HepG2 (cell line): ENCODE results near the gene TPTE2. TPM values are rescaled to one million over a fixed set of nuclear protein-coding genes. Genes with fewer than 3 reads are reported as not detected.
"Not testable (repeated sequence)": the region's sequence is repeated elsewhere in the genome, so short reads cannot be mapped to it uniquely, and the experiment has no call there.

ENCODE experiments used
- ATAC-seq: fragments of 200-7000 bp; cut with Tn5 transposase; 3 replicates; pipeline ENCODE4 v1.9.1; 2020; ENCODE audit warnings: mild to moderate bottlenecking, moderate library complexity
- BruUV-seq: library from RNA; stranded (reverse); fragments of 400-500 nt; replicated peaks from 2 replicates; lab custom pipeline; 2021; lab: Mats Ljungman, UMichigan
- CTCF ChIA-PET: fragments of 300-600 bp; formaldehyde crosslinking; extraction: SDS; loops from one replicate; lab custom pipeline; 2021; ENCODE audit warnings: low total read pairs, inconsistent platforms, low intra/inter-chr PET ratio; lab: Yijun Ruan, JAX
- POLR2A ChIA-PET: fragments of 350-600 bp; sonication (Branson Sonifier 250); formaldehyde crosslinking; loops from one replicate; lab custom pipeline; 2020; ENCODE audit warnings: antibody characterized with exemption, inconsistent platforms; lab: Yijun Ruan, JAX
- DNase-seq: peaks from one replicate; pipeline ENCODE4 v3.0.0-alpha.2; 2015; ENCODE audit warnings: low spot score
- FAIRE-seq: peaks from 3 replicates; lab custom pipeline; 2011; peaks lifted over from hg19 to GRCh38; lab: Jason Lieb, UNC
- H2AFZ ChIP-seq: one replicate; pipeline ENCODE4 v1.6.1; 2011; ENCODE audit warnings: low read length, inconsistent platforms
- H3K27ac ChIP-seq: fragments of 300-600 bp; 3 replicates; pipeline ENCODE4 v1.8.0; 2011; ENCODE audit warnings: mixed run types, mild to moderate bottlenecking, mixed read lengths, low read length, inconsistent platforms; ENCODE audit not compliant: insufficient read depth; ENCODE audit errors: extremely low read length
- H3K27me3 ChIP-seq, 2 experiments: fragments of 200-600 bp in 1 of 2; 2 replicates in 1 of 2; 3 replicates in 1 of 2; pipeline versions ENCODE4 v1.6.0 to v1.8.0; 2011; ENCODE audit warnings: low read length in 2 of 2, mild to moderate bottlenecking in 2 of 2, moderate library complexity in 2 of 2, inconsistent platforms in 1 of 2; ENCODE audit not compliant: insufficient read depth in 2 of 2, control insufficient read depth in 1 of 2
- H3K36me3 ChIP-seq, 2 experiments: fragments of 200-600 bp in 1 of 2; replicated peaks in 1 of 2; 2 replicates in 1 of 2; 3 replicates in 1 of 2; pipeline versions ENCODE4 v1.5.1 to v1.8.0; 2011; ENCODE audit warnings: low read length in 2 of 2, inconsistent platforms in 1 of 2; ENCODE audit not compliant: insufficient read depth in 2 of 2, control insufficient read depth in 1 of 2
- H3K4me1 ChIP-seq: 2 replicates; pipeline ENCODE4 v1.5.1; 2012; ENCODE audit warnings: low read length, inconsistent platforms; ENCODE audit not compliant: insufficient read depth
- H3K4me2 ChIP-seq: 2 replicates; pipeline ENCODE4 v1.6.0; 2011; ENCODE audit warnings: low read depth, low read length, inconsistent platforms
- H3K4me3 ChIP-seq, 3 experiments: fragments of 200-600 bp in 1 of 3; sonication (generic), shearing (Covaris generic) in 1 of 3; replicated peaks in 1 of 3; 2 replicates each; pipeline ENCODE4 v1.5.1; 2011 to 2016; ENCODE audit warnings: low read length in 3 of 3, inconsistent platforms in 2 of 3, low read depth in 2 of 3, mild to moderate bottlenecking in 2 of 3, control low read depth in 1 of 3, mixed read lengths in 1 of 3; ENCODE audit not compliant: insufficient read depth in 1 of 3
- H3K79me2 ChIP-seq: one replicate; pipeline ENCODE4 v1.6.1; 2011; ENCODE audit warnings: low read length, inconsistent platforms; ENCODE audit not compliant: insufficient read depth
- H3K9ac ChIP-seq: 2 replicates; pipeline ENCODE4 v1.6.0; 2011; ENCODE audit warnings: mild to moderate bottlenecking, low read depth, low read length, inconsistent platforms; ENCODE audit not compliant: insufficient read depth
- H3K9me3 ChIP-seq: 2 replicates; pipeline ENCODE4 v1.5.1; 2012; ENCODE audit warnings: mild to moderate bottlenecking, low read length
- H4K20me1 ChIP-seq: 2 replicates; pipeline ENCODE4 v1.6.0; 2011; ENCODE audit warnings: inconsistent platforms, mild to moderate bottlenecking, low read length, moderate library complexity; ENCODE audit not compliant: insufficient read depth
- WGBS: methylation state at CpG from one replicate; pipeline ENCODE4 v1.1.6; 2017; ENCODE audit warnings: low lambda C conversion rate; 5-methylcytosine and 5-hydroxymethylcytosine counted together
- in situ Hi-C: cut with HindIII; loops from 2 replicates; pipeline ENCODE4 v1.10.0; 2017; ENCODE audit warnings: low pct_unique_long_range_greater_than_20kb; ENCODE audit not compliant: extremely low pct_ligation_motif_present
- intact Hi-C: fragments of 100-400 bp; cut with micrococcal nuclease; formaldehyde crosslinking; loops from one replicate; pipeline ENCODE4 v1.10.0; 2022; ENCODE audit not compliant: unreplicated experiment
- polyA plus RNA-seq, 8 experiments: library from polyadenylated mRNA; depleted of rRNA in 3 of 8; stranded (reverse) in 7 of 8; unstranded in 1 of 8; fragments of >200 nt; fragmentation: Illumina TruSeq in 4 of 8; extraction: Trizol in 4 of 8; gene quantifications; 2 replicates each; pipeline versions ENCODE4 v1.2.1 to v1.2.3, GENCODE V29; 2011 to 2016; ENCODE audit warnings: low read depth in 4 of 8, missing spikeins in 1 of 8, mixed read lengths in 1 of 8; ENCODE audit not compliant: insufficient read depth in 1 of 8
- total RNA-seq, 5 experiments: library from RNA; depleted of rRNA; stranded (reverse); fragments of >200 nt; fragmentation: Illumina TruSeq; extraction: Trizol; gene quantifications; 2 replicates each; pipeline ENCODE4 v1.2.3, GENCODE V29; 2016; ENCODE audit warnings: low read depth in 1 of 5

The TPTE2 gene
- total and polyA plus RNA-seq, 2 of the 13 experiments (the other 11 are each of a cell fraction or from before 2014, with no cell fraction given): 0.07 TPM; not detected in 1

DNA sequence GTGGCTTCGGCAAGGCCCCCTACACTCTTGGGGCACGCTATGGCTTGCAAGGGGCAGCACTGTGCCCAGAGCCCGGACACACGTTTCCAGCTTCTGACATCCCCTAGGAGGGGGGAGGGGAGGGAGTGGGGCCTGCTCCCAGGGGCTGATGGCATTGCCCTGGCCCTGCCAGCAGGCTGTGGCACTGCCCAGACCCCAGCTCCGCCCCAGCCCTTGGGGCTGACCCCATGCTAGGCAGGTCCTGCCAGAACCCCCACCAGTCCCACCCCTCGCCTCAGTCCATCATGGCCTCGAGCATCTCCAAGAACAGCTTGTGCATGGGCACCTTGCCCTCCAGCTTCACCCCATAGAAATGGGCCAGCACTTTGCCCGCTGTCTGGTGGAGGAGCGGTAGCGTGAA lies 1.6 kb downstream of the TPTE2 start:
- H3K27me3 ChIP-seq, CTCF ChIA-PET, ATAC-seq, DNase-seq, H2AFZ ChIP-seq, H3K36me3 ChIP-seq, H3K9ac ChIP-seq, BruUV-seq, FAIRE-seq, H3K4me3 ChIP-seq, H4K20me1 ChIP-seq, POLR2A ChIA-PET, intact Hi-C loops, H3K27ac ChIP-seq, H3K79me2 ChIP-seq, H3K4me1 ChIP-seq, in situ Hi-C loops, H3K4me2 ChIP-seq, H3K9me3 ChIP-seq: not testable (repeated sequence)
- no CpG with 5 or more reads among the region's 10 CpGs for WGBS

GRCh38 chr13:19557287-19557686 lies 4.0 kb downstream of the TPTE2 start:
- H3K27ac ChIP-seq, H3K79me2 ChIP-seq, H2AFZ ChIP-seq, H3K4me2 ChIP-seq, DNase-seq, H3K27me3 ChIP-seq, in situ Hi-C loops, intact Hi-C loops, ATAC-seq, FAIRE-seq, POLR2A ChIA-PET, H3K4me3 ChIP-seq, H3K9me3 ChIP-seq, H3K9ac ChIP-seq, H3K4me1 ChIP-seq, CTCF ChIA-PET, BruUV-seq, H4K20me1 ChIP-seq, H3K36me3 ChIP-seq: not testable (repeated sequence)
- 0% methylated on average over 2 of the region's 4 CpGs for WGBS

- H3K36me3 ChIP-seq, H3K27ac ChIP-seq, DNase-seq, BruUV-seq, H3K4me3 ChIP-seq, H4K20me1 ChIP-seq, H3K4me1 ChIP-seq, H3K4me2 ChIP-seq, CTCF ChIA-PET, ATAC-seq, in situ Hi-C loops, FAIRE-seq, H2AFZ ChIP-seq, H3K79me2 ChIP-seq, H3K9ac ChIP-seq, POLR2A ChIA-PET, H3K9me3 ChIP-seq, H3K27me3 ChIP-seq, intact Hi-C loops: not testable (repeated sequence)
- whole genome bisulfite sequencing: 24% methylated on average over 4 of the region's 4 CpGs
These were observed 12.1 kb downstream of the TPTE2 start for GRCh38 chr13:19549245-19549644.

GRCh38 chr13:19525634-19526033 lies 35.7 kb downstream of the TPTE2 start:
- intact Hi-C loops, H3K9ac ChIP-seq, H3K27me3 ChIP-seq, FAIRE-seq, ATAC-seq, CTCF ChIA-PET, H3K9me3 ChIP-seq, DNase-seq, H3K4me1 ChIP-seq, H2AFZ ChIP-seq, H4K20me1 ChIP-seq, in situ Hi-C loops, H3K79me2 ChIP-seq, BruUV-seq, H3K27ac ChIP-seq, H3K4me2 ChIP-seq, H3K36me3 ChIP-seq, POLR2A ChIA-PET, H3K4me3 ChIP-seq: not testable (repeated sequence)
